GM18909 (cell line): ENCODE results near the gene ZNF451.
"Not testable (repeated sequence)": the region's sequence is repeated elsewhere in the genome, so short reads cannot be mapped to it uniquely, and the experiment has no call there.

Experiments
- ATAC-seq: cut with Tn5 transposase; IDR thresholded peaks from one replicate; pipeline ENCODE4 v1.9.1; 2021; ENCODE audit warnings: mild to moderate bottlenecking; ENCODE audit not compliant: unreplicated experiment, poor library complexity

The ZNF451 gene

DNA sequence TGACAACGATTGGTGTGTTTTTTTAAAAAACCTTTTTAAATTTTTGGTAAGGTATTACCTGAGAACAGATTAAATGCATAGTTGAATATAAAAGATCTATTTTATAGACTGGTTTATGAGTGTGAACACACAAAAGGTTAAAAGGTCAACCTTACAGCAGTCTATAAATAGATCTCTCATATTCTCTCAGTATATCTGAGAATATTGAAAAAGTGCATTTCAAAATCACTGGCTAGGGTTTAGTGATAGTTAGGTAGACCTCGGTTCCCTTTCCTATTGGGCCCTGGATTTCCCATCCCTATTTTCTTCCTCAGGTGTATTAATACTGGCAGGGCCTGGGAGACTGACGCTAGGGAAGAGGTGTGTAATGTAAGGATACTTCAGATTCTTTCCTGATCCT, 723 bp upstream of the ZNF451 start:
- ATAC-seq: no peak

DNA sequence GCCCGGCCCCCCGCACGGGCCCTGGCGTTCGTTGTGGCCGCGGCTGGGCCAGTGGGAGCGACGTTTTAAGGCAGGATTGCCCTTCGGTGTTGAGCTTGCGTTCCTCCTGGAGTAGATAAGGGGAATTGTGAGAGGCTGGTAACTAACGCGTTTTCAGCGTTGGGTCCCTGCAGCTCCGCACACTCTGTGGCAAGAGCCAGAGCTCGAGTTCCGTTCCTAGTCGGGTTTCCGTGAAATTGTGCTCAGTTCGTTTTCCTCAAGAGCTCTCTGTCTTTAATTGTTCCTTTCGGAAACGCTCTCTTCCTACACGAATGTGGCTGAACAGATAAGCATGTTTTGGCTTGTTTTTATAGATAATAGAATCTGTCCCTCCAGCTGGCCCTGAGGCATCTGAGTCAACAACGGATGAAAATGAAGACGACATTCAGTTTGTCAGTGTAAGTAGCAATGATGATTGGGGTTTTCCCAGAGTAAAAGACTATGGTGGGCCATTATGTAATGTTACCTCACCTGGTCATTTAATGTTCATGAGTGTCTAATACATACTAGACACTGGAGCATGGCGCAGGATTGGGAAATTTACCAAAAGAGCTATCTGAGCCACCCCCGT, 575 bp downstream of the ZNF451 start:
- ATAC-seq: peak; percentile 17

DNA sequence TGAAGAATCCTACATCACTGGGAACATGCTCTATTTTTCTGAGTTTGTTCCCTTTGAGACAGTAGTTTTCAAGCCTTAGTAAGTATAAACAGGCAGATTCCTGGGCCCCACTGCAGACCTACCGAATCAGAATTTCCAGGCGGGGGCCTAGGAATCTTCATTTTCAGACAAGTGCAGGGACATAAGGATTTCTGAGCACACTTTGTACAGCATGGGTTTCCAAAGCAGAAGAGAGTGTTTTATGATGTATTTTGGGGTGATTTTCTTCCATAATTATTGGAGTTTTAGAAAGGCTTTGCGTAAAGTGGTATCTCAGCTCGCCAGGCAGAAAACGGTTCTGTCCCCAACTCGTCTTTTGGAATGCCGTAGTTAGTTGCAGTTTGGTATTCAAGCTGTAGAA, 1.4 kb downstream of the ZNF451 start:
- not testable (repeated sequence) for ATAC-seq

DNA sequence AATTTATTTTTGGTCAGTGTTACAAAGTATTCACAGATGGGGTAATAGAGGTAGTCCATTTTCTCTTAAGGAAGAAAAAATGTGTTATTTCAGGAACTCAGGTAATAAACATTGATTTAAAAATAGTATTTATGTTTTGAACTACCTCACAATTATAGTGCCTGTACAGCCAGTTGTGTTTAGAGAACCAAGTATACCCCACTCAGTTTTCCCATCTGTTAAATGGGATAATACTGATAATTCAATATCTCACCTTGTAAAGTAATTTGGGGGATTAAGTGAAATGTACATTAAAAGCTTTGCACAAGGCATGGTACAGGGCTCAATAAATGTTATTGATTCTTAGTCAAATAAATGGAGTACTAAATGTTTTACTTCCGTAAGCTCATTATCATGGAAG, 4.7 kb downstream of the ZNF451 start:
- ATAC-seq: no peak

DNA sequence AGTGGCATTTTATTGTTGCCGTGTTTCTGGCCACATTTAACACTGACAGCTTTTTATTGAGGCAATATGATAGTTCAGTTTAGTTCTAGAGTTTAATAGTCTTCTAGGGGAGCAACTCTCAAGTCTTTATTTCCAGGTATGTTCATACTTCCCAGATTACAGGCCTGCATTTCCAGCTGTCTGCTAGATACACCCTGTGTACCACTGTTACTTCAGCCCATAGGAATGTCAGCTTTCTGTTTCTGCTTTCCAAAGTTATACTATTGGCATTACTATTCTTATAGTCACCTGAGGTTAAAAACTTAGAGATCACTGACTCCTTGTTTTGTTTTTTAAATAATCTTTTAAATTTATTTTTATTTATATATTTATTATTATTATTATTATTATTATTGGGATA, 7.6 kb downstream of the ZNF451 start:
- no peak for ATAC-seq

DNA sequence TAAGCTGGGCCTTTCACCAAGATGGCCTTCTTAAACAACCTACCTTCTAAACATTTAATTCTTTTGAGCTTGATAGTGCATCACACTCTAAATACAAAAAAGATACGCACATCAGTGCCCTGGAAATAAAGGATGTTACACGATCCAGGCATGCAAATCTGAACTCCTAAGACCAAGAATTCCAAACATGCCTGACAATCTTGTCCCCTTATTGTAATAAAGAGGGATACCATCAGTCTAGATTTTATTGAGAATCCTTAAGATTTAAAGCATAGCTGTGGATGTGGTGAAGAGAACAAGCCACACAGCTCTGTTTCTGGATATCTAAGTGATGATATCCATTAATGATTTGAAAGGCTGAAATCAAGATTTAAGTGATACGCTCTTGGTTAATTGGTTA, 13.0 kb downstream of the ZNF451 start:
- ATAC-seq: no peak

DNA sequence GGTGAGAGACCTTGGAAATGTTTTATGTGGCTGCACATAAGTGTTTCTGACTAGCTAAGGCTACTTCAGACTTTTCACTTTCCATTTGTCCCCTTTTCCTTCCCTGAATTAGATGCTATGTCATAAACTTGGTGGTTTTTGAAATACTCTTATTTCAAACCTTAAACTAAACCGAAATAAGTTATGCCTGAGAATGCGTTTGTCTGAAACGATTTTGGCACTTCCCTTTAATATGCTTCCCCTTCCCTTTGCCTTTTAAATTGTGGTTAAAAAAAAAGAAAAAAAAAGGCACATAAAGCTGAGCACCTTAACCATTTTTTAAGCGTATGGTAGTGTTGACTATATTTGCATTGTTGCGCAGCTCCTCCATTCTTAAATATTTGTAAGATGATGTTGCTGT, 14.3 kb downstream of the ZNF451 start:
- no peak for ATAC-seq

DNA sequence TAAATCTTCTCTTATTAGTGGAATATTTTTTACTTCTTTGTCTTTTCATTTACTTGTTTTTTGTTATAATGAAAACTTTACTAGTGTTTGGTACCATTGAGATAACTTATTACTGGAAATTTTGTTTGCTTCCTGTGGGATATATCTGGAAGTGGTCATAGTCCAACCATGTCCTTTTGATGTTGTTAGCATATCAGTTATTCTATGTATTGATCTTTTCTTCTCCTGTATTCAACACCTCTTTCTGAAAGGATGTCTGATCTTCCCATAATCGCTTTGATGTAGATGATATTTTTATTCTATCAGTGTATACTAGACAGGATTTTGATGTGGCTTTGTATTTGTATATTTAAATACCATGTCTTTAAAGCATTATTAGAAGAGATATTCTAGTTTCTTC, 17.0 kb downstream of the ZNF451 start:
- no peak for ATAC-seq

DNA sequence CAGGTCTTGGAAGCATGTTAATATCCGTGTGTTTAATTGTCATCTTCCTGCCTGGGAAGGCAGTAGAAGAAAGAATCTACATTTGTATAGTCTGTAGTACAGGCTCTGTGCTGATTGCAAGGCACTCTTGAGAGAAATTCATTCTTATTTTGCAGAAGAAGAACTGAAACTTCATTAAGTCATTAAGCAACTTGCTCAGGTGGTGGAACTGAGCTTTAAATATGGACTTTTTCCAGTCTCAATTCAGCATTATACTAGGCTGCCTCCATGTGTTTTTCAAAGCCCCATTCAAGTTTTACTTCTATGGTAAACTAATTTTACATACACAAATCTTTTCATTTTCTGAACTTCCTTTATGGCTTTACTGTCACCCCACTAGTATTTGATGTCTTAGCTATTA, 18.7 kb downstream of the ZNF451 start:
- peak; percentile 94 for ATAC-seq

DNA sequence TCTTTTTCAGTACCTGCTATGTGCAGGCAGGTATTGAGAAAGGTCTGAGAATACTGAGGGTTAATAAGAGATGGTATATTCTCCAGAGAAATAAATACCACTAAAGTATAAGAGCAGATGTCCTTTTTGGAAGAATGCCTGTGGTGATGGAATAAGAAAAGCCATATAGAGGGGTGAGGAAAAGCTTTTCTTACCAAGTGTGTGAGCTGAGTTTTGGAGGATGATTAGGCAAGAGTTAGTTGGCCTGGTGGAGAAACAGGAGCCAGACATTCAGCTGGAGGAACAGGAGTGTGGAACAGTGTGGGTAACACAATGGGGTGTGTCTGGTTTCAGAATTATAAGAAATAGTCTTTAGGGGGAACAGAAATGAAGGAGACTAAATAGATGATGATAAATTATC, 19.9 kb downstream of the ZNF451 start:
- ATAC-seq: no peak

DNA sequence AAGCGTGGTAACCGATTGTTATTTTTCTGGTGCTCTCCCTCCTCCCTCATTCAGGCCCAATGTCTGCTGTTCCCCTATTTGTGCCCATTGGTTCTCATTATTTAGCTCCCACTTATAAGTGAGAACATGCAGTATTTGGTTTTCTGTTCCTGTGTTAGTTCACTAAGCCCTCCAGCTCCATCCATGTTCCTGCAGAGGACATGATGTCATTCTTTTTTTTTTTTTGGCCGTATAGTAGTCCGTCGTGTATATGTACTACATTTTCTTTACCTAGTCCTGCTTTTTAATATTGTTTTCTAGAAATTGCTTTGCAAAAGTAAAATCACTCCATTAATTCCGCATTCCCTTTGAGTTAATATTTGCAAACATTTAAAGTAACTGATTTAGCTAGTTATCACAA, 23.1 kb downstream of the ZNF451 start:
- no peak for ATAC-seq

DNA sequence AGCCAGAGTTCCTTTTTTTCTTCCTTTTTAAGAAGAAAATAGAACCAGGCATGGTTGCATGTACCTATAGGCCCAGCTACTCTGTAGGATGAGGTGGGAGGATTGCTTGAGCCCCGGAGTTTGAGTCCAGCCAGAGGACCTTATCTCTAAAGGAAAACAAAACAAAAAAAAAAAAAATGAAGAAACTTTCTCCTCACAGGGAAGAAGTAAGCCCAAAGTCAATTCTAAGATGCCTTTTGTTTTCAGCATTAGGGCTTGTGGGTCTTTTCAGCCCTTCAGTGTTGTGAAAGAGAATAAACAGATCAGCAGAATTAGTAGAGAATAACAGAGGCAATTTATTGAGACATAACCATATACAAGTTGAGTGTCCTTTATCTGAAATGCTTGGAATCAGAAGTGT, 26.8 kb downstream of the ZNF451 start:
- ATAC-seq: no peak

DNA sequence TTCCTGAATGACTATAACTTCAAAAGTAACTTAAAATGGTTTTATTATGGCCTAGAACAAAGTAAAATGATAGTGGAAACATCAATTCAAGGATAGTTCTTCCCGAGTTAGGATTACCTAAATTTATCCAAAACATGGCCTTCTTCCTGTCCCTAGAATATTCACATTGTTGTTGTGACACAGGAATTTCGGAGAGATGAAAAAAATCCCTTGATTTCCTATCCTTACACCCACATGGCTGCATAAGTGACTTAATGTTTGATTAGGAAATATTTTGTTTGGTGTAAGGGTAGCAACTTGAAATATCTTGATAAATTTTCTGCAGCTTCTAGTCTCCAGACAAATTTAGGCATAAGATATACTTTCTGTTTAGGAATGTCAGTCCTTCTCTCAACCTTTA, 27.8 kb downstream of the ZNF451 start:
- ATAC-seq: no peak

DNA sequence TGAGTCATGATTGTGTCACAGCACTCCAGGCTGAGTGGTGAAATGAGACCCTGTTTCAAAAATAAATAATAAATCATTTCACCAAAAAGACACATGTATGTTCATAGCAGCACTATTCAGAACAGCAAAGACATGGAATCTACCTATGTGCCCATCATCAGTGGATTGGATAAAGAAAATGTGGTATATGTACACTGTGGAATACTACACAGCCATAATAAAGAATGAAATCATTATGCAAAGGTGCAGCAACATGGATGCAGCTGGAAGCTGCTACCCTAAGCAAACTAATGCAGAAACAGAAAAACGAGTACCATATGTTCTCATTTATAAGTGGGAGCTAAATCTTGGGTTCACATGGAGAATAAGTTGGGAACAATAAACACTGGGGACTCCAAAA, 33.1 kb downstream of the ZNF451 start:
- ATAC-seq: no peak

DNA sequence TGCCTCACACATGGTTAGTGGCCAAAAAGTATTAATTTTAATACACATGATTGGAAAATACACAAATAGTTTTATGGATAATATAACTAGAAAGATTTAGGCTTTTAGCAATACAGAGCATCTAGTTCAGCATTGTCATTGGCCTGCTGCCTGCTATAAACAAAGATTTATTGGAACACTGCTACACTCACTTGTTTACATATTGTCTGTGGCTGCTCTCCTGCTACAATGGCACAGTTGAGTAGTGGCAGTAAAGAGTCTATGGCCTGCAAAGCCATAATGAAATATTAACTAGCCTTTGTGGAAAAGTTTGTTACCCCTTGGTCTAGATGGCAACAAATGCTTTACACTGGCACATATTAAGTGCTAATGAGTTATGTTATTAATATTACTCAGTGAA, 37.8 kb downstream of the ZNF451 start:
- ATAC-seq: no peak

DNA sequence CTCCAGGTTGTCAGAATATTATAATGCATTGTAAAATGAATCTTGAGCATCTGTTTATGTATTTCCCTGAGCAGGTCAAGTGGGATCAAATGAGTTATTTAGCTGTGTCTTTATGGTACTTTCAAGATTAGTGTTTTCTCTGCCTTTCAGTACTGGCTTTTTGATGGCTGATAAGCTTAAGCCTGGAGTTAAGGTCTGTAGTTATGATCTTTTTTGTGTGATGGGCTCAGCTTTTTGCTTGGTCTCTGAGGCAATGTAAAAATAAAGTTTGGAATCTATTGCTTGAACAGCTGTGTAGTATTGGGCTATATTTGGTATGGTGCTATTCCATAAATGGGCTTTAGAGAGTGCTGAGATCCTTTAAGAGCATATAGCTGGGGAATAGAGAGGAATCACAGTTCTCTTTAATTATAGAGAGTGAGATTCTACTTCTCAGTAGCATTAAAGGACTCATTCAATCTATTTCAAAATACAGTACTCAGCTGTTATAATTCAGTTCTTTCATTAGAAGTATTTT, 40.7 kb downstream of the ZNF451 start:
- no peak for ATAC-seq

DNA sequence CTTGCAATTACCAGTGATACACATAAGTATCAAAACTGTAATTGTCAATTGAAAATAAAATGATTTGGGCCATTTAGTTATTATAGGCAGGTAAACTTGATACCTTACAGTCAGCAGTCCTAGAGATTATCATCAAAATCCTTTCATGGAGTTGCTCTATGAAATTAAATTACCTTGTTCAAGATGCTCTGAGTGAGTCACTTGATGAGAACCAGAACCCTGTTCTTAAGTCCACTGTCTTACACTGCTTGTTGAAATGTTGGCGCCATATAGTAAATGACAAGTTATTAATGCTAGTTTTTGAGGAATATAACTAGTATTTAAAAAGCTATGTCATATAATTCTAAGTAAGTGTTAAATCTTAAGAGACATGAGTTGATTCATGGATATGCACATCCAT, 45.0 kb downstream of the ZNF451 start:
- ATAC-seq: no peak

DNA sequence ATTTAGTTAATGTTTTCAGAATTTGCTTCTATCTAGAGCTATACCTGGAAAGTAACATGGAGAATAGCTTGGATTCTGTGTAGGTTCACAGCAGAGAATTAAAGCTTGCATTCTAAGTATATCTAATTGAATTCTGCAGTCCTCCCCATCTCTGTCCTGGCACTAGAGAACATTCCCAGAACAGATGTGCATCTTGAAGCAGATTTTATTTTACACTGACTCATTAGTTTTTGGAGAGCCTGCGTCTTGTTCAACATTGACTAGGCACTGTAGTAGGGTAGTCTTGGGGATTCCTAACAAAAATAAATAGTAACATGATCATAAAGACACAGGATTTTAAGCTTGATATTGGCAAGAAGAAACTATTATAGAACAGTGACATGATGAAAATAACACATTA, 45.9 kb downstream of the ZNF451 start:
- ATAC-seq: no peak

DNA sequence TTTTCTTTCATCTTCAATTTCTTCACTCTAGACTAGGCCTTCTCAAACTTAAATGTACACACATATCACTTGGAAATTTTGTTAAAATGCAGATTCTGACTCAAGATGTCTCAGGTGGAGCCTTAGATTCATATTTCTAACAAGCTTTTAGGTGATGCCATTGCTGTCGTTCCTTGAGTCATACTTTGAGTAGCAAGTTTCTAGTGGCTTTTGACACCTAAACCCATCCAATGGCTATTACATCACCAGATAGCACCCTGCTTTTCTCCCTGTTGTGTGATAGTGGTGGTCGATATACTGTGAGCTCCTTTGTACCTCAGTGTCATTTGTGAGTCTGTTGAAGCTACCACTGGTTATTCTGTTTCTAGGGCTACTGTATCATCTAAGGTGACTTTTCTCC, 47.4 kb downstream of the ZNF451 start:
- ATAC-seq: no peak

DNA sequence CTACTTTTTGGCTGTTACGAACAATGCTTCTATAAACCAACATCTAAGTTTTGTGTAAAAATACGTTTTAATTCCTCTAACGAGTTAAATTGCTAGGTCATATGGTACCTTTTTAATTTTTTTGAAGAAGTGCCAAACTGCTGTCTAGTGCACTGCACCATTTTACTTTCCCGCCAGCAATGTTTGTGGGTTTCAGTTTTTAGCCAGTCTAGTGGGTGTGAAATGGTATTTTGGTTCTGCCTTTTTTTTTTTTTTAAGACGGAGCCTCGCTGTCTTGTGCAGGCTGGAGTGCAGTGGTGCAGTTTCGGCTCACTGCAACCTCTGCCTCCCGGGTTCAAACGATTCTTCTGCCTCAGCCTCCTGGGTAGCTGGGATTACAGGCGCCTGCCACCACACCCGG, 48.0 kb downstream of the ZNF451 start:
- ATAC-seq: no peak

DNA sequence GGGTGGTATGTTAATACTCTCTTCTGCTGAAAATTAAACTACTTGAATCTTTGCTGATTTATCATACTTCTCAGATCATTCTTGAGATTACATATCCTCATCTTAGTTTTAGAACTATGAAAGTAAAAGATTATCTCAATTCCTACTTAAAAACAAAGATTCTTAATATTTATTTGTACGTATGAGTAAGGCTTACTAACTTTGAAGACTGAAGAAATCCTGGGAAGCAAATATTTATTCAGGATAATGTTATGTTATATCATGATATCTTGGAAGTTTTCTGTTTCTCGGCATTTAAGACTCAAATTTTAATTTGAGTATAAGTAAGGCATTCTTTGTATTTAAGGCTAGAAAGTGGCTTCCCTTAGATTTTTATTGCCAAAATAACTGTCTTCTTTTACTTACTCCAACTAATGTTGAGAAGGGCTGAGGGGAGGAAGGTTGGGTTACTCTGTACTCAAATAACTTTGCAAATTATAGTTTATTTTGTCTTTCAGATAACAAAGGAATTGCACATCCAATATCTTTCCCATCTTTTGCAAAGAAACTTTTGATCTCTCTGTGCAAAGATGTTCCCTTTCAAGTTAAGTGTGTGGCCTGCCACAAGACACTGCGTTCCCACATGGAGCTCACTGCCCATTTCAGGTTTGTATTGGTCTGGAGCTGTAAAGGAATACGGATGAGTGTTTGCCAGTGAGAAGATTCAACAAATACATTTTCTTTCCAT, 51.6 kb downstream of the ZNF451 start:
- ATAC-seq: no peak

DNA sequence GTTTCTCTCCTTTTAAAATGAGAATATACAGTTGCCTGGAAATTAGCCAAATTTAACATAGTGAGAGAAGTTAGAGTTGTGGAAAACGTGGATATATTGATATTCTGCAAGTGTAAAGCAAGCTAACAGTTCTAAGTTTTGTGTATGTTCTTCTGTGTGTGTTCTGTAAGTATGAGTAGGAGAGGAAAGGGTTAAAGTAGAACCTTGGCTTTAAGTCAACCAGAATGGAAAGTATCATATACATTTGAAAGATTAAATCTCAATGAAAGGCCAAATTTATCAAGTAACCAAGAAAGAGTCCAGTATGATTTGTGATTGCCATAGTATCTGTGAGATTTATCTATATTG, 52.2 kb downstream of the ZNF451 start:
- no peak for ATAC-seq
